ENCODE results near the gene ZNF516. TPM values are rescaled to one million over a fixed set of nuclear protein-coding genes. Genes with fewer than 3 reads are reported as not detected.

Gene ZNF516
- total and polyA plus RNA-seq, 2 of the 4 experiments (the other 2 are of a cell fraction), result 7.9 to 16.9 TPM

DNA sequence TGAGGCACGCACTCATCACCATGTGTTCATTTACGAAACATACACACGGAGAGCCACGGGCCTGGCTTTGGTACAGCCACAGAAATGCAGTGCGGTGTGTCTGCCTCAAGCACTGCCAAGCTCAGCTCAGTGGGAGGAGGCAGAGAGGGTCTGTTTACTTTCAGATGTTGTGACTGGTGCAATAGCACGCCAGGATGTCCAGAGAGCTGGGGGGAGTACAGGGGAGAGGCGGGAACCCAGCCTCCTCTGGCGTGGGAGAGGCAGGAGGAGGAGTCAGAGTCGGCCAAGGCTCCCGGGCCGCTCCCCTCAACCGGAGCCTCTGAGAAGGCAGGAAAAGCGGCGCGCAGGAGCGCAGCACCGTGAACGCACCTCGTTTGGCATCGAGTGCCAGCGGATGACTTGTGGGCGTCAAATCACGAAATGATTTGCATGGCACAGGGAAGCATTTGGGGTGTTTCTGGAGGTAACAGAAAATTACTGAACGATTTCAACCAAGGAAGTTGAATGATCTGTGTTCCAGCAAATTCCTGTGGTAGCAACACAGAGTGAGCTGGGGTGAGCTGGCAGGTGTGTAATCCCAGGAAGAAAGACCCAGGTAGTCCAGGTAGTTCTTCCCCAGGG is 143.0 kb downstream of the ZNF516 start (continued):
- TF ChIP-seq CHD1 (IDR thresholded peaks at IDR 0.05; ENCODE audit: low read depth, low read length), result no peak
- no peak; the same call in 1 of the 2 replicates for TF ChIP-seq NFE2L2 (IDR thresholded peaks at IDR 0.05; ENCODE audit: low read depth, low read length)

GRCh38 chr18:76350134-76351025 is 144.7 kb downstream of the ZNF516 start:
- Histone ChIP-seq H4K5ac (ENCODE audit: low read depth, low read length) (no peak overlapping the region), H3K27me3 (ENCODE audit: control insufficient read depth, insufficient read depth, low read length) (no peaks in the 10 kb centered on the region), H3K9me1 (ENCODE audit: insufficient read depth, low read length) (0 out of 2 replicates have a peak, but pooled peaks cover 2% of the 10 kb centered on the region), H2BK120ac (ENCODE audit: low read depth, low read length) (no peak overlapping the region), H2BK20ac (ENCODE audit: low read depth, low read length) (no peak overlapping the region), H4K8ac (ENCODE audit: low read depth in 2 of 2, low read length in 2 of 2) (no peak overlapping the region), H2AK5ac (ENCODE audit: low read depth, low read length) (no peak overlapping the region), H2AFZ (replicated peaks; ENCODE audit: low read length, poor library complexity) (no peak overlapping the region), H4K91ac (ENCODE audit: insufficient read depth, low read depth, low read length) (no peak overlapping the region), H3K4me3 (ENCODE audit: insufficient read depth, low read depth, low read length) (no peak overlapping the region), H3K56ac (ENCODE audit: extremely low read depth, insufficient read depth, low read length) (no peak overlapping the region), H3K9me3 (ENCODE audit: control insufficient read depth, insufficient read depth, low read length) (0 out of 2 replicates have a peak, but pooled peaks cover 4% of the 10 kb centered on the region), H2BK15ac (ENCODE audit: low read depth, low read length) (no peak overlapping the region), H3K9ac (ENCODE audit: low read depth, low read length) (no peak overlapping the region), H3K4me1 (ENCODE audit: control insufficient read depth, insufficient read depth, low read length) (peaks cover 2% of the 10 kb centered on the region; the same call in 1 of the 2 replicates), H3K27ac (ENCODE audit: insufficient read depth, low read length) (no peak overlapping the region), H3K4ac (ENCODE audit: low read depth, low read length) (no peak overlapping the region), H3K18ac (ENCODE audit: low read depth, low read length) (no peak overlapping the region), H3K23ac (ENCODE audit: low read depth, low read length) (no peak overlapping the region), H3K36me3 (ENCODE audit: control insufficient read depth, insufficient read depth, low read length) (no peaks in the 10 kb centered on the region), H2BK5ac (ENCODE audit: low read depth, low read length, poor library complexity, severe bottlenecking) (no peak overlapping the region), H3K4me2 (ENCODE audit: low read depth, low read length) (no peak overlapping the region), H3K79me1 (ENCODE audit: low read depth in 1 of 2, low read length in 2 of 2) (no peaks in the 10 kb centered on the region), H2AK9ac (replicated peaks; ENCODE audit: low read depth, low read length, poor library complexity) (no peak overlapping the region), H4K20me1 (ENCODE audit: insufficient read depth, low read length) (no peaks in the 10 kb centered on the region), H3K14ac (replicated peaks; ENCODE audit: low read depth, low read length) (no peak overlapping the region)
- no peak for DNase-seq
- TF ChIP-seq NFE2L2 (IDR thresholded peaks at IDR 0.05; ENCODE audit: low read depth, low read length) (no peak), POLR2A (IDR thresholded peaks at IDR 0.05; ENCODE audit: low read depth, low read length) (no peak), RCOR1 (IDR thresholded peaks at IDR 0.05; ENCODE audit: insufficient replicate concordance, low read length) (no peak), RAD21 (IDR thresholded peaks at IDR 0.05; ENCODE audit: low read length) (no peak)
- WGBS, 2 experiments (ENCODE audit: extremely low coverage in 2 of 2, insufficient read length in 1 of 2), result 91% methylated on average over 29 of the region's 54 CpGs; no CpG with 5 or more reads in 1 of the 2 experiments
- dilution Hi-C loops (cut with HindIII; ENCODE audit: low sequenced_read_pairs, unreplicated experiment), result no loop called here
- no TSS peak for BruUV-seq (replicated peaks)
- no peak for ATAC-seq (ENCODE audit: low read depth)
- POLR2A ChIA-PET (ENCODE audit: unreplicated experiment), result interaction anchor here (0.6 to 0.7 kb wide), 2 partner anchors 1659 to 1989 kb away, joined by 3 to 4 read pairs; no protein-coding TSS in a partner anchor
- intact Hi-C loops (cut with micrococcal nuclease), result loop anchor here (1.0 kb wide), 1 partner anchor 359 kb away; no protein-coding TSS in a partner anchor
- in situ Hi-C loops (cut with MboI; ENCODE audit: low sequenced_read_pairs), result loop anchor here (10.0 to 25.0 kb wide), 3 partner anchors 863 to 1706 kb away; partner anchors contain the start of genes PTGR3 and TSHZ1
- CTCF ChIA-PET, result no interaction called here
